ENCODE results near the gene WWOX.
A peak's percentile ranks its signal among the peaks of the same experiment; 100 is the strongest.

The WWOX gene

GRCh38 chr16:78704416-78704815, 605.0 kb downstream of the WWOX start:
- DNase-seq, result no peak

GRCh38 chr16:78705694-78706093, 606.2 kb downstream of the WWOX start:
- peak; percentile 68 for DNase-seq

DNA sequence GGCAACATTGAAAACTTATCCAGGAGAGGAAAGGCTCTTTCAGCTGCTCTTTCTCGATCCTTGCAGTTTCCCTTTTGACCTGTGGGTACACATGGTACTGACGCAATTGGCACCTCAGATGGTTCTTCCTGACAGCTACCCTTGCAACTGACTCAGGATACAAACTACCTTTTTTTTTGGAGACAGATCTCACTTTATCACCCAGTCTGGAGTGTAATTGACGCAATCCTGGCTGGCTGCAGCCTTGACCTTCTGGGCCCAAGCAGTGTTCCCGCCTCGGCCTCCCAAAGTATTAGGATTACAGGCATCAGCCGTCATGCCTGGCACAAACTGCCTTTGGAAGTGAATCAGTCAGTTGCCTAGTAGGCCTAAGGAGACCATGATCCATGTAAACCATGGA, 607.2 kb downstream of the WWOX start:
- DNase-seq, result no peak

GRCh38 chr16:78709137-78709884, 609.9 kb downstream of the WWOX start:
- peak; percentile 86 for DNase-seq

DNA sequence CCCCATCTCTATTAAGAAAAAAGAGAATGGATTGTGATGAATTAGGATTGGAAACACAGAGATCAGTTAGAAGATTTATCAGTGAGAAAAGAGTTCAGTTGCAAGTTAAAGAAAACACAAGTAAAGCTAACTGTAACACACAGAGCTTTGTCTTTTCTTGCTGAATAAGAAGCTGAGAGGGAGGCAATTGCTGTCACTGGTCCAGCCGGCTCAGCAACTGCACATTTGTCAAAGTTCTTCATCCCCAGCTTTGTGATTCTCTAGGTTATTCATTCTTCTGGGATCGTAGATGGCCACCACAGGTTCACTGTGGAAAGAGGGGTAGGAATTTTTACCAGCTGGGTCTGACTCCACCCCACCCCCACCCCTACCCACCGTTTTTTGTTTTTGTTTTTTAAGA, 615.7 kb downstream of the WWOX start:
- DNase-seq, result no peak

GRCh38 chr16:78715673-78716072, 616.2 kb downstream of the WWOX start:
- DNase-seq, result no peak

DNA sequence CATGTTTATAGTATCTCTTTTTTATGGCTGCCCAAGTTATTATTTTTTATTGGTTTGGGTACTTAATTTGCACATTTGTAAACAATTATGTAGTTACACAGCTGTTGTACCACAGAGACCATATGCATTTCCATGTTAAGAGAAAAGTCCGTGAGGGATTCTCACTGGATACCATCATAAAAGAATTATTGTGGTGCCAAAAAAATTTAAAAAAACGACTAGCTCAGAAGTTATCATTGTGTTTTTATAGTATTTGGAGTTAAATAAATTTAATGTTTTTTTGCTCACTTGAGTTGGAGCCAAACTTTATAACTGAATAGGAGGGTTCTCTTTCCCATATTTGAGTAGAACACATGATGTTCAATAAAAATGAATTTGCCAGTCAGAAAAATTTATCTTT, 618.7 kb downstream of the WWOX start:
- no peak for DNase-seq

DNA sequence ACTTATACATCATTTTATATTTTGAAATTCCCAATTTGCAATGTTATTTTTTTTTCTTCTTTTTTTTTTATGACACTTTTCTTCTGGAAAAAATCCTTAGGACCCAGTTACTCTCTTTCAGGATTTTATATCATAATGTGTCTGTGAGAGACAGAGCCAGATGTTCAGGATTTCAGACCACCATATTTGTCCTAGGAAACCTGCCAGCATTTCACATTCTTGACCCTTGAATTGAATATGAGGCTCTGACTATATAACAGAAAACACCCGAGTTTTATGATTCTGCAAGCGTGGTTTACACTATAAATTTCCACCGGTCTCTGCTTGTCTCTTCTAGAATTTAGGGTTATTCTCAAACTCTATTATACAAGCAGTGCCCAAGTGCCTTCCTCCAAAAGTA, 621.0 kb downstream of the WWOX start:
- no peak for DNase-seq

DNA sequence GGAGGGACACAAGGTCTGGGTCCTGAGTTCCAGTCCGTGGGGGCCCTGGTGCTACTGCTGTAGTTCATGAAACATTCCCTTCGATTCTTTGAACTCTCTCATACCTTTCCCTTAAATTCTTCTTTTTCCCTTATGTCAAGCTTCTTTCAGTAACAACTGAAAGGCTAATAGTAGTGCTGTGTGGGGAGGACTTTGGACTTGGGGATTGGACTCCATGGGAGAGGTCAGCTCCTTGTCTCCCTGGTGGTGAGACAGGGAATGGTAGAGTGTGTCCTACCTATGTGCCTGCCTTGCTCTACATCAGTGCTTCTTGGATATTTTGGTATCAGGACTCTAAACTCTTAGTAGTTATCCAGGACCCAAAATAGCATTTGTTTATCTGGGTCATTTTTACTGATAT, 628.1 kb downstream of the WWOX start:
- DNase-seq, result no peak

DNA sequence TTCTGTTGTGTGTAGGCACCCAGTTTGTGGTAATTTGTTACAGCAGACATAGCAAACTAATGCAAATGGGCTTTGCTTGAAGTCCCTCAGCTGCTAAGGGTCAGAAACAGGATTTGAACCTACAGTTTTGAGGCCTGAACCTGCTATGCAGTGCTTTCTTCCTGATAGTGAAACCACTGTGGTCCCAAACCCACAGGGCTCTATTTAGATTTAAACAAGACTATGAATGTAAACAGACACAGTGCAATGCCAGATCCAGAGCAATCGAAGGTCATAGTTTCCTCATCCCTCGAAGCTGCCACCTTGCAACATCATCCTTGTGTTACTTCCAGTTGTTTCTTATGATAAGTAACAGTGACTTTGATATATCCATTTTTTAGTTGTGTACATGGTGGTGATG, 630.2 kb downstream of the WWOX start:
- DNase-seq, result no peak

GRCh38 chr16:78731785-78732184, 632.3 kb downstream of the WWOX start:
- no peak for DNase-seq

- no peak for DNase-seq
Observed at GRCh38 chr16:78732696-78733095, 633.2 kb downstream of the WWOX start.

DNA sequence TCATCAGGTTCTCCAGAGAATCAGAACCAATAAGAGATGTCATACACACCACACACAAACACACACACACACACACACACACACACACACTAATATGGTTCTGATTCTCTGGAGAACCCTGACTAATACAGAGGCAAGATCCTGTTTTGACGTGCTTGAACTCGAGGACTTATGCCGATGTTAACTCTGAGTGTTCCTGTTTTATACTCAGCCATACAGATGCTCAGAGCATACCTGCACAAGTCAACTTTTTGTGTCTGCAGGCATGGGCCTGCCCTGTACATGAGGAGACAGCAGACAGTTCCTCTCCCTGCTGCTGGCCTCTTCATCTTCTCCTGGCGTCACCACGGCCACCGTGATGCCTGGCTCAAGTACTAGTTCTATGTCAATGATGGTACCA, 635.9 kb downstream of the WWOX start:
- no peak for DNase-seq

- no peak for DNase-seq
Observed at GRCh38 chr16:78737630-78738029, 638.2 kb downstream of the WWOX start.

- no peak for DNase-seq
Observed at GRCh38 chr16:78738557-78738956, 639.1 kb downstream of the WWOX start.

DNA sequence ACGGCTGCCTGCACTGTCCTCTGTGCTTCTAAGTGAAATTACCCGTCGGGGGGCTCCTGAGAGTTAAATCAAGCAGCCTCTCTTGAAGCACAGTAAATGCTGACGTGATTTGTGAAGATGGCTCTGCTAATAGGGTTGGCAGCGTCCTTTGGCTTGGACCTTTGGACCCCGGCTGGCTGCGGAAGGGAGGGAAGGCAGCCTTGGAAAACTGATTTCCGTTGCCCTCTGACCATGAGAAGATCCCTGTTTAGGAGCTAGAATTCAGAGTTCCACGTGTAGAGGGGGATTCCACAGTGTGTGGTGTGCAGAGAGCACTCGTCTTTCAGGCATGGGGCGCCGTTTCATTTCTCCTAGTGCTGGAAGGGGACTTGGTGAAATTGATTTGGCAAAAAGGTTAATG, 640.8 kb downstream of the WWOX start:
- no peak for DNase-seq

DNA sequence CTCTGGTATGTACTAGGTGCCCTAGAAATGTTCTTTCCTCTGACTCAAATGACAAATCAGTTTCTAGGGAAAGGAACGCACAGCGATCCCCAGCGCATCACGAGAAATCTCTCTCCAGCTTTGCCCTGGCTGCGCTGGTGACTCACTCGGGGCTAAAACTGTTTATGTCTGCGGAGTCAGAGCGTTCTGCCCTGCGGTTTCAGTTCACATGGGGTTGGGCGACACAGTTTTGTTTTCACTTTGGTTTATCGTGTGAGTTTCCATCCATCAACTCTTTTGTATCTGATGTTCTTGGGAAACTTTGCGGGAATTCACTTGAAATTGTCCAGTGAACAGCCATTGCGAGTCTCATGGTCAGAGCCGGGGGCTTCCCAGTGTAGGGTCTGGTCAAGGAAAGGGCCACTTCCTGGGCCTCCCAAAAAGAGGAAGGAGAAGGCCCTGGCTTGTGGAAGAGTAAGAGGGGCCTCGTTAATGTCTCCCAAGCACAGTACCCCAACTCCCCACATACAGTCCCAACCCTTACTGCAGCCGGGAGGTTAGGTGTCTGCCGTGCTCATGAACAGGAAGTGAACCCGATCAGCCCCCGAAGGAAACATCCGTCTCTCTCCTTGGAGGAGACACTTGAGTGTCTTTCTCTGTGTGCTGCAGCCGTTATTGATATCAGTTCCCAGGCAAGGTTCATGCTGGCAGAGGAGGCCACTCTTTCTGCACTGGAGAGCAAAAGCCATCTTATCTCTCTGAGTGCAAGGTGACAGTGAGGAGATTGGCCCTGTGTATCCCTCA, 643.2 kb downstream of the WWOX start:
- DNase-seq, result no peak

DNA sequence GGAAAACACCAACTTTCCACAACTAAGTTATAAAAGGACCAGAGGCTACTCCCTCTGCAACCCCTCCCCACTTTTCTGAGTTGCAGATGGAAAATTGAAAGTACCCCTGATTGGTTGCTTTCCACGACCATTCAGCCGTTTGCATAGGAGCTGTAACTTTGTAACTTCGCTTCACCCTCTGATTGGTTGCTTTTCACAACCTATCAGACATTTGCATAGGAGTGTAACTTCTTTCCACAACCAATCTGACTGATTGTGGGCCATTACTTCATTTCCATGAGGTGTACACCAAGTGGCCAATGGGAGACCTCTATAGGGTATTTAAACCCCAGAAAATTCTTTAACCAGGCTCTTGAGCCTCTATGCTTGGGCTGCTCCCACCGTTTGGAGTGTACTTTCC, 644.1 kb downstream of the WWOX start:
- DNase-seq, result no peak

DNA sequence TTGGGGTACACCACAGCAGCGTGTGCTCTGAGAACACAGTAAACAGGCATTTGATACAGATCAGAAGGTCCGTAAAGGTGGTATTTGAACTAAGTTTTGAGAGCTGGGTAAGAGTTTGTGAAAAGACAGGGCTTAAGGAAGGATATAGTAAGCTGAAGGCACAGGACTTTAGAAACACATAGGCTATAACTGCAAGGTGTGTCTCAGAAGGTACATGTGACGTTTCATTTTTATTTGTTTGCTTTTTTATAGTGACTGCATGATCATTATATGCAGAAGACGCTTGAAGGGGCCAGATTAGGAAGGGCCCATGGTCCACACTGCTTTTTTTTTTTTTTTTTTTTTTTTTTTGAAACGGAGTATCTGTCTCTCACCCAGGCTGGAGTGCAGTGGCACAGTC, 644.6 kb downstream of the WWOX start:
- no peak for DNase-seq

DNA sequence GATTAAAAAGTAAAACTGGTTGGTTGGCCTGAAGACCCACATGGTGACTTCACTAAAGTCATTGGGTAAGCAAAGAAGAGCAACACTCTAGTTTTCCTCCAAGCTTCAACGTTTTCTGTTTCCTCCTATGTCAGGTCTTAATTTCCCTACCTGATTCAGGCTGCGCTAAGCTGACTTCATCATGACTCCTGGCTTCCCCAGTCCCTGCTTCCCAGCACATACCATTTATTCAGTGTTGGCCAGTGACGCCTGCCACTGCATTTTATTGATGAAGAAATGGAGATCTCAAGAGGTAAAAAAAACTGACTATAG, 645.3 kb downstream of the WWOX start:
- no peak for DNase-seq

GRCh38 chr16:78745108-78746019, 645.9 kb downstream of the WWOX start:
- DNase-seq, result no peak

- DNase-seq, result no peak
Observed at GRCh38 chr16:78746718-78747117, 647.3 kb downstream of the WWOX start.

GRCh38 chr16:78748220-78748929, 648.9 kb downstream of the WWOX start:
- DNase-seq, result peak; percentile 94
